ENCODE measurements around the gene NPLOC4. TPM values are rescaled to one million over a fixed set of nuclear protein-coding genes. Genes with fewer than 3 reads are reported as not detected.

NPLOC4 gene
- total and polyA plus RNA-seq, 9 of the 15 experiments (the other 6 are each of a cell fraction or from before 2014, with no cell fraction given): 1.5 to 116 (median 64.5) TPM

DNA sequence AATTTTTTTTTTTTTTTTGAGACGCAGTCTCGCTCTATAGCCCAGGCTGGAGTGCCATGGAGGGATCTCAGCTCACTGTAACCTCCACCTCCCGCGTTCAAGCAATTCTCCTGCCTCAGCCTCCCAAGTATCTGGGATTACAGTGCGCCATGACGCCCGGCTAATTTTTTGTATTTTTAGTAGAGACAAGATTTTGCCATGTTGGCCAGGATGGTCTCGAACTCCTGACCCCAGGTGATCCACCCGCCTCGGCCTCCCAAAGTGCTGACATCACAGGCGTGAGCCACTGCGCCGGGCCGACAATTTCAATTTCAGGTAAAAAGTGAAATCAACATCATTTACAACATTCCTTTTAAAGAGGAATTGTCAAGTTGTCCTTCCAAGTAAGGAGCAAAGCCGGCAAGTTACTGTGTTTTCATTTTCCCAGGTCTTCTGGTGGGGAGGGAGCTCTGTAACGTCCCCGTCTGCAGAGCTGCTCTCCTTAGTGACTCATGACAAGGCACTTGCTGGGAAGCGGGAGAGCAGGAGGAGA is 873 bp downstream of the NPLOC4 start (continued):
- TF ChIP-seq, protein P1, sequence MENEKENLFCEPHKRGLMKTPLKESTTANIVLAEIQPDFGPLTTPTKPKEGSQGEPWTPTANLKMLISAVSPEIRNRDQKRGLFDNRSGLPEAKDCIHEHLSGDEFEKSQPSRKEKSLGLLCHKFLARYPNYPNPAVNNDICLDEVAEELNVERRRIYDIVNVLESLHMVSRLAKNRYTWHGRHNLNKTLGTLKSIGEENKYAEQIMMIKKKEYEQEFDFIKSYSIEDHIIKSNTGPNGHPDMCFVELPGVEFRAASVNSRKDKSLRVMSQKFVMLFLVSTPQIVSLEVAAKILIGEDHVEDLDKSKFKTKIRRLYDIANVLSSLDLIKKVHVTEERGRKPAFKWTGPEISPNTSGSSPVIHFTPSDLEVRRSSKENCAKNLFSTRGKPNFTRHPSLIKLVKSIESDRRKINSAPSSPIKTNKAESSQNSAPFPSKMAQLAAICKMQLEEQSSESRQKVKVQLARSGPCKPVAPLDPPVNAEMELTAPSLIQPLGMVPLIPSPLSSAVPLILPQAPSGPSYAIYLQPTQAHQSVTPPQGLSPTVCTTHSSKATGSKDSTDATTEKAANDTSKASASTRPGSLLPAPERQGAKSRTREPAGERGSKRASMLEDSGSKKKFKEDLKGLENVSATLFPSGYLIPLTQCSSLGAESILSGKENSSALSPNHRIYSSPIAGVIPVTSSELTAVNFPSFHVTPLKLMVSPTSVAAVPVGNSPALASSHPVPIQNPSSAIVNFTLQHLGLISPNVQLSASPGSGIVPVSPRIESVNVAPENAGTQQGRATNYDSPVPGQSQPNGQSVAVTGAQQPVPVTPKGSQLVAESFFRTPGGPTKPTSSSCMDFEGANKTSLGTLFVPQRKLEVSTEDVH (IDR thresholded peaks at IDR 0.05; ENCODE audit: low read depth, partially characterized antibody): no peak
- TF ChIP-seq ID3 (CRISPR knock-in tag; IDR thresholded peaks at IDR 0.05): no peak
- no peak for TF ChIP-seq ID3 (tag; IDR thresholded peaks at IDR 0.05)
- TF ChIP-seq CREB1 (IDR thresholded peaks at IDR 0.05): no peak
- peak; percentile 74; the same call in 1 of the 2 replicates for TF ChIP-seq CREB1 (CRISPR knock-in tag; IDR thresholded peaks at IDR 0.05)
- TF ChIP-seq SP1 (CRISPR knock-in tag; IDR thresholded peaks at IDR 0.05): 0 out of 2 replicates have a peak, but pooled peaks have one; percentile 23
- peak; percentile 80 for TF ChIP-seq RBM39 (optimal IDR thresholded peaks at IDR 0.05; ENCODE audit: low read depth, low read length)
- no peak for TF ChIP-seq ATF1 (CRISPR knock-in tag; IDR thresholded peaks at IDR 0.05)
- peak; percentile 65; the same call in 1 of the 2 replicates for TF ChIP-seq ATF1 (tag; IDR thresholded peaks at IDR 0.05)
- 0 out of 2 replicates have a peak, but pooled peaks have one; percentile 16 for TF ChIP-seq MAFG (tag; conservative IDR thresholded peaks at IDR 0.05)
- TF ChIP-seq ASH1L (IDR thresholded peaks at IDR 0.05; ENCODE audit: borderline replicate concordance, low read depth, partially characterized antibody): peak; percentile 22

All from K562 (cell line).